Amniotic epithelial cell (primary cell): ENCODE results near the gene MYOT.
A peak's percentile ranks its signal among the peaks of the same experiment; 100 is the strongest.

Experiments
- DNase-seq: peaks from one replicate; pipeline ENCODE4 v3.0.0-alpha.2; 2010; ENCODE audit warnings: low read depth

MYOT gene

GRCh38 chr5:137902408-137903133 is 34.9 kb downstream of the MYOT start:
- DNase-seq = no peak

- no peak for DNase-seq
Measured at GRCh38 chr5:137914758-137915157, 47.1 kb downstream of the MYOT start.

GRCh38 chr5:137916923-137917322 is 49.3 kb downstream of the MYOT start:
- no peak for DNase-seq

- DNase-seq = peak; percentile 69
Measured at GRCh38 chr5:137921931-137922330, 54.3 kb downstream of the MYOT start.

GRCh38 chr5:137923856-137924255 is 56.2 kb downstream of the MYOT start:
- DNase-seq = peak; percentile 31

- DNase-seq = no peak
Measured at GRCh38 chr5:137932800-137933199, 65.1 kb downstream of the MYOT start.

GRCh38 chr5:137933491-137933911 is 65.8 kb downstream of the MYOT start:
- no peak for DNase-seq

- DNase-seq = no peak
Measured at GRCh38 chr5:137935190-137935589, 67.5 kb downstream of the MYOT start.

- no peak for DNase-seq
Measured at GRCh38 chr5:137935694-137936093, 68.0 kb downstream of the MYOT start.
